Muscle of leg (tissue), 11 donors: ENCODE results near the gene GRHL3. TPM values are rescaled to one million over a fixed set of nuclear protein-coding genes. Genes with fewer than 3 reads are reported as not detected.

Experiments used
- DNase-seq: peaks from one replicate; pipeline ENCODE4 v3.0.0; 2013
- H3K27ac ChIP-seq: one replicate; pipeline ENCODE4 v1.5.1; 2013; ENCODE audit warnings: mild to moderate bottlenecking, low read length, control low read depth
- H3K27me3 ChIP-seq: one replicate; pipeline ENCODE4 v1.6.1; 2013; ENCODE audit warnings: low read length; ENCODE audit not compliant: control insufficient read depth, insufficient read depth
- H3K36me3 ChIP-seq: one replicate; pipeline ENCODE4 v1.6.1; 2013; ENCODE audit warnings: low read length; ENCODE audit not compliant: control insufficient read depth, insufficient read depth
- H3K4me1 ChIP-seq: one replicate; pipeline ENCODE4 v1.6.1; 2013; ENCODE audit warnings: low read length; ENCODE audit not compliant: control insufficient read depth, insufficient read depth
- H3K4me3 ChIP-seq: one replicate; pipeline ENCODE4 v1.5.1; 2013; ENCODE audit warnings: low read length, control low read depth
- H3K9me3 ChIP-seq: replicated peaks from 2 replicates; pipeline ENCODE4 v1.6.1; 2013; ENCODE audit warnings: low read depth, low read length; ENCODE audit not compliant: control insufficient read depth
- WGBS: methylation state at CpG from one replicate; pipeline ENCODE4 v1.1.5; 2013; ENCODE audit warnings: missing lambda C conversion rate; ENCODE audit not compliant: insufficient coverage; 5-methylcytosine and 5-hydroxymethylcytosine counted together
- polyA plus RNA-seq, 8 donors: library from polyadenylated mRNA; unstranded; fragments of 120-200 nt; gene quantifications; one replicate each; pipeline versions ENCODE4 v1.2.1 to v1.2.3, GENCODE V29; 2013; ENCODE audit warnings: inconsistent platforms in 1 of 8, low replicate concordance in 1 of 8; ENCODE audit not compliant: insufficient read length in 8 of 8, insufficient read depth in 1 of 8
- total RNA-seq: library from RNA; stranded (reverse); fragments of 120-200 nt; gene quantifications from one replicate; pipeline ENCODE4 v1.2.4, GENCODE V29; 2013

Gene GRHL3
- total and polyA plus RNA-seq, 9 donors: 0.05 to 7.7 (median 0.10) TPM; not detected in 2

GRCh38 chr1:24391882-24392603 lies 72.9 kb downstream of the GRHL3 start:
- Histone ChIP-seq H3K27ac (peak overlapping the region; percentile 75), H3K9me3 (no peaks in the 10 kb centered on the region), H3K36me3 (peaks cover 4% of the 10 kb centered on the region), H3K27me3 (no peaks in the 10 kb centered on the region), H3K4me3 (no peak overlapping the region), H3K4me1 (peaks cover 9% of the 10 kb centered on the region)
- peak; percentile 55 for DNase-seq
- WGBS: 12% methylated on average over 7 of the region's 11 CpGs

- peaks cover 9% of the 10 kb centered on the region for H3K4me1 ChIP-seq
- no peaks in the 10 kb centered on the region for H3K9me3 ChIP-seq
- no peaks in the 10 kb centered on the region for H3K27me3 ChIP-seq
- no peak overlapping the region for H3K27ac ChIP-seq
- no CpG with 5 or more reads among the region's 4 CpGs for WGBS
- no peak overlapping the region for H3K4me3 ChIP-seq
- DNase-seq: no peak
- peaks cover 4% of the 10 kb centered on the region for H3K36me3 ChIP-seq
Observed at GRCh38 chr1:24392604-24392946, 73.4 kb downstream of the GRHL3 start.

GRCh38 chr1:24392982-24393650 lies 74.0 kb downstream of the GRHL3 start:
- 90% methylated on average over 2 of the region's 4 CpGs for WGBS
- Histone ChIP-seq H3K4me1 (peaks cover 9% of the 10 kb centered on the region), H3K9me3 (no peaks in the 10 kb centered on the region), H3K27me3 (no peaks in the 10 kb centered on the region), H3K4me3 (no peak overlapping the region), H3K27ac (no peak overlapping the region), H3K36me3 (peaks cover 4% of the 10 kb centered on the region)
- no peak for DNase-seq

GRCh38 chr1:24393892-24394291 lies 74.7 kb downstream of the GRHL3 start:
- Histone ChIP-seq H3K9me3 (no peaks in the 10 kb centered on the region), H3K36me3 (peaks cover 4% of the 10 kb centered on the region), H3K4me3 (no peak overlapping the region), H3K27me3 (no peaks in the 10 kb centered on the region), H3K4me1 (peaks cover 9% of the 10 kb centered on the region), H3K27ac (peak overlapping the region; percentile 1)
- 48% methylated on average over 3 of the region's 6 CpGs for WGBS
- no peak for DNase-seq

- Histone ChIP-seq H3K4me3 (no peak overlapping the region), H3K9me3 (no peaks in the 10 kb centered on the region), H3K4me1 (no peaks in the 10 kb centered on the region), H3K27me3 (no peaks in the 10 kb centered on the region), H3K36me3 (no peaks in the 10 kb centered on the region), H3K27ac (no peak overlapping the region)
- DNase-seq: no peak
- no CpG with 5 or more reads among the region's 1 CpG for WGBS
Observed at GRCh38 chr1:24400065-24400464, 80.9 kb downstream of the GRHL3 start.

GRCh38 chr1:24403806-24404205 lies 84.6 kb downstream of the GRHL3 start:
- Histone ChIP-seq H3K27ac (no peak overlapping the region), H3K36me3 (no peaks in the 10 kb centered on the region), H3K4me1 (no peaks in the 10 kb centered on the region), H3K27me3 (no peaks in the 10 kb centered on the region), H3K4me3 (no peak overlapping the region), H3K9me3 (peaks cover 7% of the 10 kb centered on the region)
- WGBS: no CpG with 5 or more reads among the region's 4 CpGs
- no peak for DNase-seq

Other genes starting within 250 kb of the GRHL3 start
- gene MYOM3, start 207.2 kb upstream of the GRHL3 start, total RNA-seq: 302 TPM
- 100 to 1,000 TPM; 255 to 555 (median 374) TPM for gene MYOM3, start 207.2 kb upstream of the GRHL3 start, polyA plus RNA-seq
- gene IL22RA1, start 176.2 kb upstream of the GRHL3 start, total RNA-seq: not detected
- gene IL22RA1, start 176.2 kb upstream of the GRHL3 start, polyA plus RNA-seq: 1 to 10 TPM in 1 of 8 donors, under 1 TPM in 5, not detected in 2; 0.05 to 3.2 (median 0.56) TPM
- gene IFNLR1, start 132.1 kb upstream of the GRHL3 start, total RNA-seq: 0.04 TPM
- gene IFNLR1, start 132.1 kb upstream of the GRHL3 start, polyA plus RNA-seq: 1 to 10 TPM in 1 of 8 donors, under 1 TPM in 6, not detected in 1; 0.06 to 1.1 (median 0.21) TPM
- gene STPG1, start 94.4 kb downstream of the GRHL3 start, total RNA-seq: 1.4 TPM
- gene STPG1, start 94.4 kb downstream of the GRHL3 start, polyA plus RNA-seq: 1 to 10 TPM in 6 of 8 donors, under 1 TPM in 2; 0.94 to 2.5 (median 1.6) TPM
- 4.9 TPM for gene NIPAL3, start 96.4 kb downstream of the GRHL3 start, total RNA-seq
- gene NIPAL3, start 96.4 kb downstream of the GRHL3 start, polyA plus RNA-seq: 1 to 10 TPM; 3.2 to 5.9 (median 4.6) TPM
- gene RCAN3, start 183.5 kb downstream of the GRHL3 start, total RNA-seq: 1.4 TPM
- 1 to 10 TPM in 7 of 8 donors, under 1 TPM in 1; 0.95 to 4.0 (median 1.6) TPM for gene RCAN3, start 183.5 kb downstream of the GRHL3 start, polyA plus RNA-seq
- gene NCMAP, start 236.7 kb downstream of the GRHL3 start, total RNA-seq: 0.18 TPM
- under 1 TPM in 5 of 8 donors, not detected in 3; 0.05 to 0.92 (median 0.06) TPM for gene NCMAP, start 236.7 kb downstream of the GRHL3 start, polyA plus RNA-seq